B cell (primary cell): ENCODE data around the gene CD151. TPM values are rescaled to one million over a fixed set of nuclear protein-coding genes. Genes with fewer than 3 reads are reported as not detected.
A peak's percentile ranks its signal among the peaks of the same experiment; 100 is the strongest.

ENCODE experiments used
- ATAC-seq: fragments of 200-7000 bp; cut with Tn5 transposase; one replicate; pipeline ENCODE4 v1.10.0; 2021; ENCODE audit warnings: low read depth, mild to moderate bottlenecking, moderate number of reproducible peaks, moderate library complexity
- CTCF ChIA-PET: fragments of 350-600 bp; sonication (Branson Sonifier 250); formaldehyde crosslinking; loops from one replicate; lab custom pipeline; 2021; ENCODE audit warnings: antibody characterized with exemption, inconsistent platforms; lab: Charles Lee
- POLR2A ChIA-PET: fragments of 350-600 bp; sonication (Branson Sonifier 250); formaldehyde crosslinking; loops from one replicate; lab custom pipeline; 2021; ENCODE audit warnings: antibody characterized with exemption; lab: Charles Lee
- DNase-seq: peaks from one replicate; pipeline ENCODE4 v3.0.0; 2013
- H2AFZ ChIP-seq: 2 replicates; pipeline ENCODE4 v1.6.1; 2012; ENCODE audit warnings: mild to moderate bottlenecking, low read depth, low read length; ENCODE audit not compliant: insufficient read depth, poor library complexity, severe bottlenecking
- H3K27ac ChIP-seq, 2 donors: 1 replicate in 1 of 2; 2 replicates in 1 of 2; pipeline ENCODE4 v1.5.1; 2012 to 2013; ENCODE audit warnings: low read length in 2 of 2, mild to moderate bottlenecking in 2 of 2, moderate library complexity in 1 of 2
- H3K27me3 ChIP-seq, 4 experiments: fragments of 200-600 bp in 1 of 4; sonication (generic) in 1 of 4; replicated peaks in 1 of 4; 1 replicate in 2 of 4; 2 replicates in 2 of 4; pipeline versions ENCODE4 v1.6.1 to v1.7.0; 2013 to 2016; ENCODE audit warnings: low read length in 3 of 4, mild to moderate bottlenecking in 2 of 4, mixed read lengths in 1 of 4, moderate library complexity in 1 of 4; ENCODE audit not compliant: insufficient read depth in 4 of 4, control insufficient read depth in 3 of 4; ENCODE audit errors: control extremely low read depth in 1 of 4
- H3K36me3 ChIP-seq, 2 experiments: replicated peaks in 1 of 2; 1 replicate in 1 of 2; 2 replicates in 1 of 2; pipeline versions ENCODE4 v1.6.1 to v1.7.1; 2013; ENCODE audit warnings: low read length in 1 of 2; ENCODE audit not compliant: insufficient read depth in 2 of 2, control insufficient read depth in 1 of 2; ENCODE audit errors: control extremely low read depth in 1 of 2, extremely low read depth in 1 of 2
- H3K4me1 ChIP-seq, 2 donors: fragments of 200-600 bp in 1 of 2; sonication (generic) in 1 of 2; 1 replicate in 1 of 2; 2 replicates in 1 of 2; pipeline versions ENCODE4 v1.5.1 to v1.6.1; 2013 to 2017; ENCODE audit warnings: low read length in 2 of 2; ENCODE audit not compliant: control insufficient read depth in 2 of 2, insufficient read depth in 2 of 2
- H3K4me2 ChIP-seq: replicated peaks from 2 replicates; pipeline ENCODE3; 2012; ENCODE audit warnings: mild to moderate bottlenecking, low read depth, low read length; ENCODE audit not compliant: poor library complexity, severe bottlenecking
- H3K4me3 ChIP-seq, 5 experiments: fragments of 200-600 bp in 1 of 5; sonication (generic) in 1 of 5; 1 replicate in 3 of 5; 2 replicates in 2 of 5; pipeline versions ENCODE4 v1.5.1 to v1.7.0; 2011 to 2016; ENCODE audit warnings: low read length in 4 of 5, mild to moderate bottlenecking in 4 of 5, low read depth in 2 of 5, control low read depth in 1 of 5, moderate library complexity in 1 of 5; ENCODE audit not compliant: insufficient read depth in 1 of 5; ENCODE audit errors: control extremely low read depth in 1 of 5, extremely low read depth in 1 of 5
- H3K79me2 ChIP-seq: fragments of 200-600 bp; sonication (generic); one replicate; pipeline ENCODE4 v1.6.0; 2016; ENCODE audit warnings: low read length; ENCODE audit not compliant: control insufficient read depth, insufficient read depth
- H3K9ac ChIP-seq: fragments of 200-600 bp; sonication (generic); 2 replicates; pipeline ENCODE4 v1.6.1; 2017; ENCODE audit warnings: mild to moderate bottlenecking, low read length, moderate library complexity
- H3K9me3 ChIP-seq, 3 donors: one replicate each; pipeline versions ENCODE4 v1.6.1 to v1.7.1; 2013; ENCODE audit warnings: low read length in 2 of 3; ENCODE audit not compliant: control insufficient read depth in 2 of 3, insufficient read depth in 1 of 3; ENCODE audit errors: control extremely low read depth in 1 of 3
- H4K20me1 ChIP-seq: 2 replicates; pipeline ENCODE4 v1.6.0; 2012; ENCODE audit warnings: mild to moderate bottlenecking, low read length; ENCODE audit not compliant: insufficient read depth, control insufficient read depth, poor library complexity, severe bottlenecking
- H3K27ac Mint-ChIP-seq: one replicate; pipeline ENCODE4 v1.8.0; 2021; ENCODE audit warnings: mixed read lengths
- H3K27me3 Mint-ChIP-seq: one replicate; pipeline ENCODE4 v1.8.0; 2021; ENCODE audit warnings: mixed read lengths
- H3K4me1 Mint-ChIP-seq: one replicate; pipeline ENCODE4 v1.8.0; 2021; ENCODE audit warnings: mixed read lengths
- H3K4me3 Mint-ChIP-seq: one replicate; pipeline ENCODE4 v1.8.0; 2021; ENCODE audit warnings: mixed read lengths
- H3K9me3 Mint-ChIP-seq: one replicate; pipeline ENCODE4 v1.8.0; 2022; ENCODE audit warnings: mixed read lengths; ENCODE audit not compliant: insufficient read depth
- EZH2 ChIP-seq: IDR thresholded peaks from 2 replicates; pipeline ENCODE4 v1.6.1; 2012; ENCODE audit warnings: borderline replicate concordance, low read depth, mild to moderate bottlenecking, moderate library complexity, low read length; ENCODE audit not compliant: insufficient read depth, poor library complexity, severe bottlenecking
- WGBS: methylation state at CpG from one replicate; pipeline ENCODE4 v1.1.5; 2013; ENCODE audit warnings: missing lambda C conversion rate; ENCODE audit not compliant: insufficient coverage; 5-methylcytosine and 5-hydroxymethylcytosine counted together
- intact Hi-C: fragments of 100-400 bp; cut with micrococcal nuclease; formaldehyde crosslinking; loops from one replicate; pipeline ENCODE4 v1.10.0; 2022
- polyA plus RNA-seq: library from polyadenylated mRNA; depleted of rRNA; stranded (reverse); fragments of >200 nt; gene quantifications from 2 replicates; pipeline ENCODE4 v1.2.3, GENCODE V29; 2012
- total RNA-seq, 2 donors: library from RNA; stranded (reverse); fragments of 120-200 nt in 1 of 2; gene quantifications; 1 replicate in 1 of 2; 2 replicates in 1 of 2; pipeline versions ENCODE4 v1.2.3 to v1.2.4, GENCODE V29; 2013 to 2022
- TF ChIP-seq, protein P1 (sequence below): fragments of 200-600 bp; IDR thresholded peaks from one replicate; pipeline ENCODE4 v1.8.0; 2022; ENCODE audit warnings: antibody characterized with exemption, mild to moderate bottlenecking

CD151 gene
- total and polyA plus RNA-seq, 2 donors (not counting 1 experiment from before 2014, with no cell fraction given) = 24.4 to 25.5 TPM

DNA sequence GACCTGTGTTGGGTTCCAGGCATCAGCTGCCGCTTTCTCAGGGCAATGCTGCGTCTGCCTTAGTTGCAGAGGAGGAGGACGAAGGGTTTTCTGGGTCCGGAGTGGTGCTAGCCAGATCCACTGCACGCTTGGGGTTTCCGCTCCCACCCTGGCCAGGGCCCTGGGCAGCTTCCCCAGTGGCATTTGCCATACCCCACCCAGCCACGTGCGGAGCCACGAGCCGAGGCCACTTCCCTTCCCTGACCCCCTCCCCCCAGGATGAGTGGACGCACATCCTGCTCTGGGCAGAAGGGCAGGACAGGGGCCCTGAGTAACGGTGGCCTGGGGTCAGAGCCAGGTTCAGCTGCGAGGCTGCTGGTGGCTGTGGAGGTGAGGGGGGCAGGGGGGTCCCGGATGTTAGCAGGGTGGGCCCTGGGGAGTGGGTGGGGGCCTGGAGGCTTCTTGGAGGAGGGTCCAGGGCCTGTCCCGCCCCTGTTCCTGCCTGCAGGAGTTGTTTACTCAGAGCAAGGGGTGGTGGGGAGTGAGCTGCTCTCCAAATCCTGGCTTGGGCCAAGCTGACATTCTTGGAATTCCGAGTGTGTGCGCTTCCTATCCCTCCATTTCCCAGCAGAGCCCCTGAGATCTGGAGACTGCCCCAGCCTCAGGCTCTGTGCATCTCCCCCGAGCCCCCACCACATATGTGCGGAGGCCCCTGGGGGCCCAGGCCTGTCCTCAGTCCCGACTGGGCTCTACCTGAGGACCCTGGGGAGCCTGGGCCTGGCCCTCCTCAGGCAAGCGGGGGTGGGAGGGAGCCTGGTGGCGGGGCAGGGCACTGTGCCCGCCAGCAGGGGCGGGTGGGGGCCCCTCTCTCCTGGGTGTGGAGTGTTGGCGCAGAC lies 11.3 kb downstream of the CD151 start:
- no peak overlapping the region for H3K27ac ChIP-seq
- ATAC-seq = no peak
- intact Hi-C loops = loop anchor here (2.0 to 5.0 kb wide), 2 partner anchors 67 to 1008 kb away; partner anchors contain the start of genes CHID1 and LSP1
- Mint-ChIP-seq H3K27me3 (no peaks in the 10 kb centered on the region), H3K4me3 (peak overlapping the region; percentile 83), H3K9me3 (no peaks in the 10 kb centered on the region), H3K27ac (peak overlapping the region; percentile 53), H3K4me1 (peaks cover 32% of the 10 kb centered on the region)
- TF ChIP-seq, protein P1, sequence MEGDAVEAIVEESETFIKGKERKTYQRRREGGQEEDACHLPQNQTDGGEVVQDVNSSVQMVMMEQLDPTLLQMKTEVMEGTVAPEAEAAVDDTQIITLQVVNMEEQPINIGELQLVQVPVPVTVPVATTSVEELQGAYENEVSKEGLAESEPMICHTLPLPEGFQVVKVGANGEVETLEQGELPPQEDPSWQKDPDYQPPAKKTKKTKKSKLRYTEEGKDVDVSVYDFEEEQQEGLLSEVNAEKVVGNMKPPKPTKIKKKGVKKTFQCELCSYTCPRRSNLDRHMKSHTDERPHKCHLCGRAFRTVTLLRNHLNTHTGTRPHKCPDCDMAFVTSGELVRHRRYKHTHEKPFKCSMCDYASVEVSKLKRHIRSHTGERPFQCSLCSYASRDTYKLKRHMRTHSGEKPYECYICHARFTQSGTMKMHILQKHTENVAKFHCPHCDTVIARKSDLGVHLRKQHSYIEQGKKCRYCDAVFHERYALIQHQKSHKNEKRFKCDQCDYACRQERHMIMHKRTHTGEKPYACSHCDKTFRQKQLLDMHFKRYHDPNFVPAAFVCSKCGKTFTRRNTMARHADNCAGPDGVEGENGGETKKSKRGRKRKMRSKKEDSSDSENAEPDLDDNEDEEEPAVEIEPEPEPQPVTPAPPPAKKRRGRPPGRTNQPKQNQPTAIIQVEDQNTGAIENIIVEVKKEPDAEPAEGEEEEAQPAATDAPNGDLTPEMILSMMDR = no peak
- no peak for TF ChIP-seq EZH2
- H3K9ac ChIP-seq = peak overlapping the region; percentile 85
- peaks cover 0 to 10% of the 10 kb centered on the region in 2 experiments for H3K36me3 ChIP-seq
- CTCF ChIA-PET = interaction anchor here (1.1 to 1.6 kb wide), 3 partner anchors 11 to 45 kb away, joined by 3 to 6 read pairs (median 3); partner anchors contain the start of gene CD151
- H3K9me3 ChIP-seq = no peaks in the 10 kb centered on the region
- H2AFZ ChIP-seq = no peak overlapping the region
- peak overlapping the region; percentile 88 for H3K4me2 ChIP-seq
- H3K79me2 ChIP-seq = peaks cover 20% of the 10 kb centered on the region
- peaks cover 36% of the 10 kb centered on the region for H4K20me1 ChIP-seq
- peaks cover 35 to 49% of the 10 kb centered on the region in 2 donors for H3K4me1 ChIP-seq
- peaks cover 0 to 45% (median 11%) of the 10 kb centered on the region in 4 experiments for H3K27me3 ChIP-seq
- peak; percentile 39 for DNase-seq
- peak overlapping the region in 1 of 5 experiments; percentile 72 for H3K4me3 ChIP-seq
- WGBS = 15% methylated on average over 17 of the region's 25 CpGs
- POLR2A ChIA-PET = interaction anchor here (0.6 to 5.2 kb wide), 9 partner anchors 9 to 434 kb away, joined by 3 to 29 read pairs (median 6); partner anchors contain the start of genes CD151, CRACR2B, PNPLA2 and RPLP2
